Suprapubic skin (tissue), 4 donors: ENCODE measurements around the gene TMPRSS4. TPM values are rescaled to one million over a fixed set of nuclear protein-coding genes. Genes with fewer than 3 reads are reported as not detected.
A peak's percentile ranks its signal among the peaks of the same experiment; 100 is the strongest.

ENCODE experiments used
- DNase-seq, 2 donors: peaks; one replicate each; pipeline ENCODE4 v3.0.0-alpha.2; 2019; ENCODE audit warnings: low spot score in 2 of 2
- H3K27ac ChIP-seq: fragments of 200-600 bp; sonication (generic); one replicate; pipeline ENCODE4 v1.5.1; 2019
- H3K27me3 ChIP-seq: fragments of 200-600 bp; sonication (generic); one replicate; pipeline ENCODE4 v1.5.1; 2019
- H3K36me3 ChIP-seq: fragments of 200-600 bp; sonication (generic); one replicate; pipeline ENCODE4 v1.5.1; 2019
- H3K4me1 ChIP-seq: fragments of 200-600 bp; sonication (generic); one replicate; pipeline ENCODE4 v1.5.1; 2019
- H3K4me3 ChIP-seq: fragments of 200-600 bp; sonication (generic); one replicate; pipeline ENCODE4 v1.5.1; 2019; ENCODE audit warnings: mild to moderate bottlenecking
- H3K9me3 ChIP-seq: fragments of 200-600 bp; sonication (generic); one replicate; pipeline ENCODE4 v1.5.1; 2019
- CTCF ChIP-seq, 2 donors: fragments of 200-600 bp in 1 of 2; fragments of 450-650 bp in 1 of 2; sonication (generic) in 1 of 2; IDR thresholded peaks; one replicate each; pipeline ENCODE4 v1.5.1; 2016 to 2019; ENCODE audit warnings: antibody characterized with exemption in 2 of 2, mild to moderate bottlenecking in 1 of 2, moderate library complexity in 1 of 2
- EP300 ChIP-seq: sonication (generic); formaldehyde crosslinking; IDR thresholded peaks from one replicate; pipeline ENCODE4 v1.6.1; 2017; ENCODE audit warnings: antibody characterized with exemption
- POLR2A ChIP-seq, 2 donors: fragments of 450-650 bp; IDR thresholded peaks; one replicate each; pipeline ENCODE4 v1.6.1; 2017; ENCODE audit warnings: antibody characterized with exemption in 2 of 2, mild to moderate bottlenecking in 2 of 2, moderate library complexity in 2 of 2
- POLR2AphosphoS5 ChIP-seq, 3 donors: sonication (generic); formaldehyde crosslinking; IDR thresholded peaks; one replicate each; pipeline ENCODE4 v1.6.1; 2017; ENCODE audit warnings: antibody characterized with exemption in 3 of 3
- WGBS: methylation state at CpG from one replicate; pipeline ENCODE4 v1.1.5; 2018; 5-methylcytosine and 5-hydroxymethylcytosine counted together
- total RNA-seq, 4 donors: library from RNA; depleted of rRNA; stranded (reverse); fragments of >200 nt; gene quantifications; one replicate each; pipeline ENCODE4 v1.1.0, GENCODE V29; 2016

The TMPRSS4 gene
- total RNA-seq, 4 donors from 2014 or later = 1.6 to 17.0 (median 2.4) TPM

- no peaks in the 10 kb centered on the region for H3K9me3 ChIP-seq
- 93% methylated on average over 7 of the region's 7 CpGs for WGBS
- H3K36me3 ChIP-seq = no peaks in the 10 kb centered on the region
- peaks cover 9% of the 10 kb centered on the region for H3K27me3 ChIP-seq
- TF ChIP-seq EP300 (no peak), POLR2AphosphoS5 (IDR thresholded peaks at IDR 0.05) (no peak), CTCF (IDR thresholded peaks at IDR 0.05) (no peak), POLR2A (IDR thresholded peaks at IDR 0.05) (no peak)
- H3K4me3 ChIP-seq = no peak overlapping the region
- no peak overlapping the region for H3K27ac ChIP-seq
- DNase-seq = no peak
- no peaks in the 10 kb centered on the region for H3K4me1 ChIP-seq
These were observed 38.2 kb downstream of the TMPRSS4 start for GRCh38 chr11:118115048-118115447.

GRCh38 chr11:118117790-118118601 lies 41.1 kb downstream of the TMPRSS4 start:
- peaks cover 9% of the 10 kb centered on the region for H3K27me3 ChIP-seq
- H3K4me1 ChIP-seq = no peaks in the 10 kb centered on the region
- H3K27ac ChIP-seq = no peak overlapping the region
- 82% methylated on average over 9 of the region's 9 CpGs for WGBS
- no peak overlapping the region for H3K4me3 ChIP-seq
- peak in 1 of 2 donors; percentile 27 for DNase-seq
- no peaks in the 10 kb centered on the region for H3K36me3 ChIP-seq
- no peaks in the 10 kb centered on the region for H3K9me3 ChIP-seq
- TF ChIP-seq POLR2AphosphoS5 (IDR thresholded peaks at IDR 0.05) (no peak), EP300 (no peak), POLR2A (IDR thresholded peaks at IDR 0.05) (no peak), CTCF (IDR thresholded peaks at IDR 0.05) (no peak)

GRCh38 chr11:118120793-118121192 lies 43.9 kb downstream of the TMPRSS4 start:
- Histone ChIP-seq H3K27ac (no peak overlapping the region), H3K9me3 (no peaks in the 10 kb centered on the region), H3K36me3 (no peaks in the 10 kb centered on the region), H3K4me3 (no peak overlapping the region), H3K4me1 (no peaks in the 10 kb centered on the region), H3K27me3 (peaks cover 9% of the 10 kb centered on the region)
- DNase-seq = no peak
- 96% methylated on average over 1 of the region's 1 CpG for WGBS
- TF ChIP-seq EP300 (no peak), POLR2A (IDR thresholded peaks at IDR 0.05) (no peak), CTCF (IDR thresholded peaks at IDR 0.05) (no peak), POLR2AphosphoS5 (IDR thresholded peaks at IDR 0.05) (no peak)

GRCh38 chr11:118124929-118125535 lies 48.2 kb downstream of the TMPRSS4 start:
- no peaks in the 10 kb centered on the region for H3K27me3 ChIP-seq
- peak in 1 of 2 donors; percentile 26 for DNase-seq
- H3K9me3 ChIP-seq = no peaks in the 10 kb centered on the region
- 79% methylated on average over 8 of the region's 8 CpGs for WGBS
- TF ChIP-seq CTCF (IDR thresholded peaks at IDR 0.05) (no peak), POLR2AphosphoS5 (IDR thresholded peaks at IDR 0.05) (no peak), POLR2A (IDR thresholded peaks at IDR 0.05) (no peak), EP300 (no peak)
- H3K4me3 ChIP-seq = no peak overlapping the region
- H3K4me1 ChIP-seq = peaks cover 3% of the 10 kb centered on the region
- no peak overlapping the region for H3K27ac ChIP-seq
- no peaks in the 10 kb centered on the region for H3K36me3 ChIP-seq

GRCh38 chr11:118126082-118126838 lies 49.4 kb downstream of the TMPRSS4 start:
- no peak for TF ChIP-seq POLR2AphosphoS5 (IDR thresholded peaks at IDR 0.05)
- TF ChIP-seq CTCF (IDR thresholded peaks at IDR 0.05) = no peak
- no peak for TF ChIP-seq EP300
- TF ChIP-seq POLR2A (IDR thresholded peaks at IDR 0.05) = no peak
- WGBS = 81% methylated on average over 7 of the region's 7 CpGs

More at GRCh38 chr11:118126082-118126838, 49.4 kb downstream of the TMPRSS4 start:
- H3K27ac ChIP-seq = no peak overlapping the region
- H3K9me3 ChIP-seq = no peaks in the 10 kb centered on the region
- H3K27me3 ChIP-seq = no peaks in the 10 kb centered on the region
- H3K4me1 ChIP-seq = peaks cover 4% of the 10 kb centered on the region
- no peak for DNase-seq
- H3K4me3 ChIP-seq = no peak overlapping the region
- no peaks in the 10 kb centered on the region for H3K36me3 ChIP-seq
